Measurements from ENCODE around the gene GABRA4. TPM values are rescaled to one million over a fixed set of nuclear protein-coding genes. Genes with fewer than 3 reads are reported as not detected.

GABRA4 gene
- total and polyA plus RNA-seq, 2 donors (not counting 1 experiment from before 2014, with no cell fraction given) = not detected

- Mint-ChIP-seq H3K9me3 (ENCODE audit: insufficient read depth) (no peaks in the 10 kb centered on the region), H3K27ac (no peak overlapping the region), H3K4me3 (no peak overlapping the region), H3K27me3 (no peaks in the 10 kb centered on the region), H3K4me1 (no peaks in the 10 kb centered on the region)
- intact Hi-C loops (cut with micrococcal nuclease) = no loop called here
- WGBS (ENCODE audit: insufficient coverage) = 100% methylated on average over 1 of the region's 1 CpG
- Histone ChIP-seq H2AFZ (ENCODE audit: insufficient read depth, low read depth, low read length, poor library complexity, severe bottlenecking) (no peak overlapping the region), H3K79me2 (ENCODE audit: control insufficient read depth, insufficient read depth, low read length) (no peaks in the 10 kb centered on the region), H3K4me2 (replicated peaks; ENCODE audit: low read depth, low read length, poor library complexity, severe bottlenecking) (no peak overlapping the region), H3K9ac (ENCODE audit: low read length) (no peak overlapping the region), H3K9me3 (ENCODE audit: control extremely low read depth in 1 of 3, control insufficient read depth in 2 of 3, insufficient read depth in 1 of 3, low read length in 2 of 3) (no peaks in the 10 kb centered on the region), H3K27me3 (replicated peaks in 1 of 4; ENCODE audit: control extremely low read depth in 1 of 4, control insufficient read depth in 3 of 4, insufficient read depth in 4 of 4, low read length in 3 of 4) (no peaks in the 10 kb centered on the region), H3K4me1 (ENCODE audit: control insufficient read depth in 2 of 2, insufficient read depth in 2 of 2, low read length in 2 of 2) (no peaks in the 10 kb centered on the region), H3K27ac (ENCODE audit: low read length in 2 of 2) (no peak overlapping the region), H3K36me3 (replicated peaks in 1 of 2; ENCODE audit: control extremely low read depth in 1 of 2, control insufficient read depth in 1 of 2, extremely low read depth in 1 of 2, insufficient read depth in 2 of 2, low read length in 1 of 2) (no peaks in the 10 kb centered on the region), H3K4me3 (ENCODE audit: control extremely low read depth in 1 of 5, extremely low read depth in 1 of 5, insufficient read depth in 1 of 5, low read depth in 2 of 5, low read length in 4 of 5) (no peak overlapping the region), H4K20me1 (ENCODE audit: control insufficient read depth, insufficient read depth, low read length, poor library complexity, severe bottlenecking) (no peaks in the 10 kb centered on the region)
- DNase-seq (no peak), ATAC-seq (ENCODE audit: low read depth) (no peak)
- CTCF ChIA-PET = no interaction called here
- TF ChIP-seq CTCF (IDR thresholded peaks at IDR 0.05) (no peak), EZH2 (IDR thresholded peaks at IDR 0.05; ENCODE audit: borderline replicate concordance, insufficient read depth, low read depth, low read length, poor library complexity, severe bottlenecking) (no peak)
- POLR2A ChIA-PET = no interaction called here
Measured at GRCh38 chr4:46944345-46944744, 49.0 kb downstream of the GABRA4 start.

DNA sequence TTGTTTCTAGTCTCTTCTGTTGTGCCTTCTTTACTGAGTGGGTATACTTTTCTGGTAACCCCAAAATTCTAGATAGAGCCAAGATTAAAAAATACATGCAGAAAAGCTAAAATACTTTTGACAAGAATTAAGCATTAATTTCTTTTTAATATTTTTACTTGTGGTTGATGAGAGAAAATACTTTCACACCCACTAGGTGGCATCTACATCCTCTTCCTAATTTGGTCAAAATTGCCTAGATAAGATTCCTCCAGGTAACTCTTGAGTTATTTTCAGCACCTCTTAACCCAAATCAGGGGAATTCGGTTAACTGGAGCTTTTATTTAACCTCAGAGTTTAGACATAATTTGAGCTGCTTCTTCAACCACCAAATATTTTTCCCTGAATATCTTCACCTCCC is 55.9 kb downstream of the GABRA4 start:
- Histone ChIP-seq H3K9me3 (ENCODE audit: control extremely low read depth in 1 of 3, control insufficient read depth in 2 of 3, insufficient read depth in 1 of 3, low read length in 2 of 3) (no peaks in the 10 kb centered on the region), H3K4me1 (ENCODE audit: control insufficient read depth in 2 of 2, insufficient read depth in 2 of 2, low read length in 2 of 2) (no peaks in the 10 kb centered on the region), H3K9ac (ENCODE audit: low read length) (no peak overlapping the region), H3K27me3 (replicated peaks in 1 of 4; ENCODE audit: control extremely low read depth in 1 of 4, control insufficient read depth in 3 of 4, insufficient read depth in 4 of 4, low read length in 3 of 4) (no peaks in the 10 kb centered on the region), H3K4me3 (ENCODE audit: control extremely low read depth in 1 of 5, extremely low read depth in 1 of 5, insufficient read depth in 1 of 5, low read depth in 2 of 5, low read length in 4 of 5) (no peak overlapping the region), H3K27ac (ENCODE audit: low read length in 2 of 2) (no peak overlapping the region), H4K20me1 (ENCODE audit: control insufficient read depth, insufficient read depth, low read length, poor library complexity, severe bottlenecking) (no peaks in the 10 kb centered on the region), H3K4me2 (replicated peaks; ENCODE audit: low read depth, low read length, poor library complexity, severe bottlenecking) (no peak overlapping the region), H2AFZ (ENCODE audit: insufficient read depth, low read depth, low read length, poor library complexity, severe bottlenecking) (no peak overlapping the region), H3K36me3 (replicated peaks in 1 of 2; ENCODE audit: control extremely low read depth in 1 of 2, control insufficient read depth in 1 of 2, extremely low read depth in 1 of 2, insufficient read depth in 2 of 2, low read length in 1 of 2) (no peaks in the 10 kb centered on the region), H3K79me2 (ENCODE audit: control insufficient read depth, insufficient read depth, low read length) (no peaks in the 10 kb centered on the region)
- H3K27me3 Mint-ChIP-seq = no peaks in the 10 kb centered on the region
- ATAC-seq (ENCODE audit: low read depth) = no peak
- POLR2A ChIA-PET = no interaction called here
- H3K9me3 Mint-ChIP-seq (ENCODE audit: insufficient read depth) = no peaks in the 10 kb centered on the region
- CTCF ChIA-PET = no interaction called here
- no peak overlapping the region for H3K4me3 Mint-ChIP-seq
- intact Hi-C loops (cut with micrococcal nuclease) = loop anchor here (10.0 kb wide), 1 partner anchor 627 kb away; no protein-coding TSS in a partner anchor
- DNase-seq = no peak
- H3K4me1 Mint-ChIP-seq = no peaks in the 10 kb centered on the region
- no peak overlapping the region for H3K27ac Mint-ChIP-seq
- WGBS (ENCODE audit: insufficient coverage) = no CpG with 5 or more reads among the region's 1 CpG
- TF ChIP-seq EZH2 (IDR thresholded peaks at IDR 0.05; ENCODE audit: borderline replicate concordance, insufficient read depth, low read depth, low read length, poor library complexity, severe bottlenecking) (no peak), CTCF (IDR thresholded peaks at IDR 0.05) (no peak)
